Measurements from ENCODE around the gene SLC44A5. TPM values are rescaled to one million over a fixed set of nuclear protein-coding genes. Genes with fewer than 3 reads are reported as not detected.

SLC44A5 gene
- total RNA-seq, 2 donors from 2014 or later = 4.6 to 10.0 TPM

- Mint-ChIP-seq H3K27me3 (ENCODE audit: insufficient read depth) (no peaks in the 10 kb centered on the region), H3K36me3 (ENCODE audit: low read depth) (no peaks in the 10 kb centered on the region), H3K4me1 (peaks cover 4% of the 10 kb centered on the region), H3K9me3 (peaks cover 14% of the 10 kb centered on the region), H3K4me3 (no peak overlapping the region), H3K27ac (no peak overlapping the region)
- WGBS, 2 experiments (ENCODE audit: insufficient coverage in 1 of 2, insufficient read length in 1 of 2) = 91 to 93% methylated on average over 1 to 5 of the region's 5 CpGs
- no peak for DNase-seq
- Histone ChIP-seq H3K4me1 (ENCODE audit: control insufficient read depth, insufficient read depth, low read length) (no peaks in the 10 kb centered on the region), H3K27ac (ENCODE audit: low read depth, low read length) (no peak overlapping the region), H3K9me3 (ENCODE audit: control insufficient read depth, low read length) (no peaks in the 10 kb centered on the region), H3K4me3 (ENCODE audit: low read length) (no peak overlapping the region), H3K9ac (ENCODE audit: extremely low read depth, low read length, poor library complexity, severe bottlenecking) (no peak overlapping the region), H3K27me3 (ENCODE audit: control insufficient read depth, insufficient read depth, low read length, poor library complexity, severe bottlenecking) (no peaks in the 10 kb centered on the region), H3K36me3 (ENCODE audit: control insufficient read depth, insufficient read depth, low read length) (no peaks in the 10 kb centered on the region)
- no peak for TF ChIP-seq CTCF (conservative IDR thresholded peaks at IDR 0.05)
Observed at GRCh38 chr1:75472089-75472970, 138.6 kb downstream of the SLC44A5 start.

GRCh38 chr1:75471252-75471651 lies 139.7 kb downstream of the SLC44A5 start:
- H3K9ac ChIP-seq (ENCODE audit: extremely low read depth, low read length, poor library complexity, severe bottlenecking) = no peak overlapping the region
- Mint-ChIP-seq H3K27me3 (ENCODE audit: insufficient read depth) (no peaks in the 10 kb centered on the region), H3K36me3 (ENCODE audit: low read depth) (no peaks in the 10 kb centered on the region), H3K4me1 (peaks cover 4% of the 10 kb centered on the region), H3K4me3 (no peak overlapping the region), H3K27ac (no peak overlapping the region), H3K9me3 (peaks cover 5% of the 10 kb centered on the region)
- no peaks in the 10 kb centered on the region for H3K9me3 ChIP-seq (ENCODE audit: control insufficient read depth, low read length)
- no peak overlapping the region for H3K4me3 ChIP-seq (ENCODE audit: low read length)
- H3K27me3 ChIP-seq (ENCODE audit: control insufficient read depth, insufficient read depth, low read length, poor library complexity, severe bottlenecking) = no peaks in the 10 kb centered on the region
- no peaks in the 10 kb centered on the region for H3K4me1 ChIP-seq (ENCODE audit: control insufficient read depth, insufficient read depth, low read length)
- TF ChIP-seq CTCF (conservative IDR thresholded peaks at IDR 0.05) = no peak
- DNase-seq = no peak
- H3K27ac ChIP-seq (ENCODE audit: low read depth, low read length) = no peak overlapping the region
- WGBS, 2 experiments (ENCODE audit: insufficient coverage in 1 of 2, insufficient read length in 1 of 2) = 84 to 100% methylated on average over 1 to 3 of the region's 3 CpGs
- H3K36me3 ChIP-seq (ENCODE audit: control insufficient read depth, insufficient read depth, low read length) = no peaks in the 10 kb centered on the region

- 89 to 96% methylated on average over 6 of the region's 6 CpGs for WGBS, 2 experiments (ENCODE audit: insufficient coverage in 1 of 2, insufficient read length in 1 of 2)
- no peak overlapping the region for H3K4me3 Mint-ChIP-seq
- Histone ChIP-seq H3K27ac (ENCODE audit: low read depth, low read length) (no peak overlapping the region), H3K9me3 (ENCODE audit: control insufficient read depth, low read length) (no peaks in the 10 kb centered on the region), H3K27me3 (ENCODE audit: control insufficient read depth, insufficient read depth, low read length, poor library complexity, severe bottlenecking) (no peaks in the 10 kb centered on the region), H3K36me3 (ENCODE audit: control insufficient read depth, insufficient read depth, low read length) (no peaks in the 10 kb centered on the region), H3K4me3 (ENCODE audit: low read length) (no peak overlapping the region), H3K4me1 (ENCODE audit: control insufficient read depth, insufficient read depth, low read length) (no peaks in the 10 kb centered on the region), H3K9ac (ENCODE audit: extremely low read depth, low read length, poor library complexity, severe bottlenecking) (no peak overlapping the region)
- H3K27me3 Mint-ChIP-seq (ENCODE audit: insufficient read depth) = no peaks in the 10 kb centered on the region
- no peak for TF ChIP-seq CTCF (conservative IDR thresholded peaks at IDR 0.05)
- no peak overlapping the region for H3K27ac Mint-ChIP-seq
- H3K9me3 Mint-ChIP-seq = no peaks in the 10 kb centered on the region
- DNase-seq = no peak
- H3K4me1 Mint-ChIP-seq = peaks cover 4% of the 10 kb centered on the region
- no peaks in the 10 kb centered on the region for H3K36me3 Mint-ChIP-seq (ENCODE audit: low read depth)
Observed at GRCh38 chr1:75470448-75470847, 140.5 kb downstream of the SLC44A5 start.
